ENCODE data around the gene RAB30.

- TF ChIP-seq, protein P1, sequence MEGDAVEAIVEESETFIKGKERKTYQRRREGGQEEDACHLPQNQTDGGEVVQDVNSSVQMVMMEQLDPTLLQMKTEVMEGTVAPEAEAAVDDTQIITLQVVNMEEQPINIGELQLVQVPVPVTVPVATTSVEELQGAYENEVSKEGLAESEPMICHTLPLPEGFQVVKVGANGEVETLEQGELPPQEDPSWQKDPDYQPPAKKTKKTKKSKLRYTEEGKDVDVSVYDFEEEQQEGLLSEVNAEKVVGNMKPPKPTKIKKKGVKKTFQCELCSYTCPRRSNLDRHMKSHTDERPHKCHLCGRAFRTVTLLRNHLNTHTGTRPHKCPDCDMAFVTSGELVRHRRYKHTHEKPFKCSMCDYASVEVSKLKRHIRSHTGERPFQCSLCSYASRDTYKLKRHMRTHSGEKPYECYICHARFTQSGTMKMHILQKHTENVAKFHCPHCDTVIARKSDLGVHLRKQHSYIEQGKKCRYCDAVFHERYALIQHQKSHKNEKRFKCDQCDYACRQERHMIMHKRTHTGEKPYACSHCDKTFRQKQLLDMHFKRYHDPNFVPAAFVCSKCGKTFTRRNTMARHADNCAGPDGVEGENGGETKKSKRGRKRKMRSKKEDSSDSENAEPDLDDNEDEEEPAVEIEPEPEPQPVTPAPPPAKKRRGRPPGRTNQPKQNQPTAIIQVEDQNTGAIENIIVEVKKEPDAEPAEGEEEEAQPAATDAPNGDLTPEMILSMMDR (IDR thresholded peaks at IDR 0.05; ENCODE audit: low read depth, low read length, poor library complexity, severe bottlenecking), result no peak
- TF ChIP-seq EZH2phosphoT487 (IDR thresholded peaks at IDR 0.05; ENCODE audit: borderline replicate concordance, low read length), result no peak
Observed at GRCh38 chr11:83102834-83103233, 31.1 kb upstream of the RAB30 start.

Measured in DOHH2 (cell line).